H1 (cell line): ENCODE data around the gene FNDC10. TPM values are rescaled to one million over a fixed set of nuclear protein-coding genes. Genes with fewer than 3 reads are reported as not detected.

Experiments used
- CTCF ChIA-PET: fragments of 300-600 bp; sonication (Branson Sonifier 250); formaldehyde crosslinking; loops from one replicate; lab custom pipeline; 2021; ENCODE audit not compliant: partially characterized antibody; lab: Charles Lee
- POLR2A ChIA-PET: fragments of 300-600 bp; sonication (Branson Sonifier 250); formaldehyde crosslinking; loops from one replicate; lab custom pipeline; 2021; ENCODE audit warnings: inconsistent platforms; ENCODE audit not compliant: partially characterized antibody; lab: Charles Lee
- DNase-seq, 2 experiments: peaks; one replicate each; pipeline versions ENCODE4 v3.0.0 to v3.0.0-alpha.2; 2010 to 2022; ENCODE audit warnings: low spot score in 2 of 2, low read depth in 1 of 2, mixed read lengths in 1 of 2
- FAIRE-seq: peaks from 2 replicates; lab custom pipeline; 2011; peaks lifted over from hg19 to GRCh38; lab: Jason Lieb, UNC
- H2AFZ ChIP-seq: 2 replicates; pipeline ENCODE4 v1.8.1; 2012; ENCODE audit warnings: low read length, inconsistent platforms
- H2AK5ac ChIP-seq: 2 replicates; pipeline ENCODE4 v1.6.1; 2013; ENCODE audit warnings: low read depth, low read length
- H2BK120ac ChIP-seq: replicated peaks from 2 replicates; pipeline ENCODE3; 2013; ENCODE audit warnings: low read depth, low read length, inconsistent platforms
- H2BK12ac ChIP-seq: 2 replicates; pipeline ENCODE4 v1.6.1; 2013; ENCODE audit warnings: low read depth, low read length
- H2BK15ac ChIP-seq: 2 replicates; pipeline ENCODE4 v1.6.1; 2013; ENCODE audit warnings: low read length
- H2BK20ac ChIP-seq: 2 replicates; pipeline ENCODE4 v1.6.1; 2013; ENCODE audit warnings: low read length
- H2BK5ac ChIP-seq: 2 replicates; pipeline ENCODE4 v1.6.1; 2013; ENCODE audit warnings: low read depth, low read length
- H3K14ac ChIP-seq: 2 replicates; pipeline ENCODE4 v1.6.1; 2013; ENCODE audit warnings: inconsistent platforms; ENCODE audit not compliant: insufficient read length
- H3K18ac ChIP-seq: 2 replicates; pipeline ENCODE4 v1.6.1; 2013; ENCODE audit warnings: low read length; ENCODE audit errors: extremely low read depth
- H3K23ac ChIP-seq: 2 replicates; pipeline ENCODE4 v1.6.1; 2013; ENCODE audit warnings: inconsistent platforms; ENCODE audit not compliant: insufficient read length
- H3K23me2 ChIP-seq: 2 replicates; pipeline ENCODE4 v1.6.1; 2013; ENCODE audit warnings: low read depth, low read length
- H3K27ac ChIP-seq: 2 replicates; pipeline ENCODE4 v1.6.1; 2011; ENCODE audit warnings: low read depth, low read length, inconsistent platforms
- H3K27me3 ChIP-seq, 4 experiments: replicated peaks in 1 of 4; 1 replicate in 1 of 4; 2 replicates in 3 of 4; pipeline versions ENCODE4 v1.6.1 to v1.8.1; 2011 to 2013; ENCODE audit warnings: low read length in 3 of 4, mild to moderate bottlenecking in 3 of 4, inconsistent platforms in 2 of 4, mixed read lengths in 2 of 4, moderate library complexity in 1 of 4; ENCODE audit not compliant: control insufficient read depth in 3 of 4, insufficient read depth in 3 of 4; ENCODE audit errors: extremely low read depth in 1 of 4
- H3K36me3 ChIP-seq, 4 experiments: 2 replicates each; pipeline versions ENCODE4 v1.6.1 to v1.8.1; 2011 to 2013; ENCODE audit warnings: mild to moderate bottlenecking in 4 of 4, low read length in 3 of 4, moderate library complexity in 2 of 4, control low read depth in 1 of 4, inconsistent platforms in 1 of 4; ENCODE audit not compliant: insufficient read depth in 4 of 4, control insufficient read depth in 2 of 4
- H3K4ac ChIP-seq: replicated peaks from 2 replicates; pipeline ENCODE3; 2013; ENCODE audit warnings: low read length, low read depth, mixed read lengths, inconsistent platforms; ENCODE audit not compliant: insufficient read length
- H3K4me1 ChIP-seq, 4 experiments: replicated peaks in 1 of 4; 1 replicate in 1 of 4; 2 replicates in 3 of 4; pipeline versions ENCODE4 v1.6.1 to v1.8.1; 2011 to 2013; ENCODE audit warnings: low read length in 3 of 4, inconsistent platforms in 2 of 4, mixed read lengths in 1 of 4; ENCODE audit not compliant: insufficient read depth in 4 of 4, control insufficient read depth in 3 of 4
- H3K4me2 ChIP-seq, 2 experiments: 2 replicates each; pipeline versions ENCODE4 v1.6.1 to v1.8.1; 2011 to 2013; ENCODE audit warnings: low read depth in 2 of 2, low read length in 2 of 2, control low read depth in 1 of 2, inconsistent platforms in 1 of 2, mild to moderate bottlenecking in 1 of 2; ENCODE audit not compliant: insufficient read depth in 1 of 2
- H3K4me3 ChIP-seq, 4 experiments: fragments of 200-600, 300-600 bp in 1 of 4; sonication (generic), shearing (Covaris generic), sonication (Bioruptor Twin) in 1 of 4; 2 replicates each; pipeline versions ENCODE4 v1.5.1 to v1.8.1; 2011 to 2016; ENCODE audit warnings: low read length in 4 of 4, low read depth in 3 of 4, control low read depth in 2 of 4, inconsistent platforms in 2 of 4, mild to moderate bottlenecking in 2 of 4, mixed read lengths in 1 of 4, moderate library complexity in 1 of 4; ENCODE audit not compliant: insufficient read depth in 2 of 4; ENCODE audit errors: extremely low read depth in 1 of 4
- H3K56ac ChIP-seq: replicated peaks from 2 replicates; pipeline ENCODE3; 2013; ENCODE audit warnings: low read depth, mild to moderate bottlenecking, mixed read lengths, low read length, inconsistent platforms; ENCODE audit not compliant: insufficient read length
- H3K79me1 ChIP-seq: 2 replicates; pipeline ENCODE4 v1.6.1; 2013; ENCODE audit warnings: low read depth, low read length, control low read depth
- H3K79me2 ChIP-seq, 2 experiments: 2 replicates each; pipeline versions ENCODE4 v1.6.1 to v1.8.1; 2012 to 2013; ENCODE audit warnings: low read length in 2 of 2, mild to moderate bottlenecking in 2 of 2, inconsistent platforms in 1 of 2; ENCODE audit not compliant: insufficient read depth in 2 of 2, control insufficient read depth in 1 of 2
- H3K9ac ChIP-seq, 4 experiments: replicated peaks in 1 of 4; 1 replicate in 1 of 4; 2 replicates in 3 of 4; pipeline versions ENCODE4 v1.6.1 to v1.8.1; 2011 to 2013; ENCODE audit warnings: low read depth in 3 of 4, low read length in 3 of 4, control low read depth in 2 of 4, mild to moderate bottlenecking in 2 of 4, moderate library complexity in 2 of 4, inconsistent platforms in 1 of 4; ENCODE audit errors: extremely low read depth in 1 of 4
- H3K9me3 ChIP-seq, 2 experiments: 2 replicates each; pipeline versions ENCODE4 v1.6.1 to v1.8.1; 2012 to 2013; ENCODE audit warnings: mild to moderate bottlenecking in 2 of 2, moderate library complexity in 2 of 2, control low read depth in 1 of 2, inconsistent platforms in 1 of 2, low read depth in 1 of 2, low read length in 1 of 2, mixed read lengths in 1 of 2; ENCODE audit not compliant: insufficient read depth in 2 of 2
- H4K20me1 ChIP-seq, 2 experiments: replicated peaks in 1 of 2; 2 replicates each; pipeline versions ENCODE3 to v1.8.1; 2011 to 2013; ENCODE audit warnings: inconsistent platforms in 2 of 2, low read length in 2 of 2, mild to moderate bottlenecking in 1 of 2; ENCODE audit not compliant: insufficient read depth in 2 of 2, control insufficient read depth in 1 of 2
- H4K5ac ChIP-seq: 2 replicates; pipeline ENCODE4 v1.6.1; 2013; ENCODE audit warnings: low read length, low read depth, mixed read lengths, inconsistent platforms; ENCODE audit not compliant: insufficient read length
- H4K8ac ChIP-seq: 2 replicates; pipeline ENCODE4 v1.8.0; 2013; ENCODE audit warnings: mild to moderate bottlenecking, moderate library complexity, low read length, inconsistent platforms; ENCODE audit not compliant: insufficient read depth; ENCODE audit errors: extremely low read depth
- H4K91ac ChIP-seq: replicated peaks from 2 replicates; pipeline ENCODE3; 2013; ENCODE audit warnings: low read length, mixed read lengths, inconsistent platforms; ENCODE audit not compliant: insufficient read length
- WGBS, 2 experiments: shearing (Covaris generic) in 1 of 2; methylation state at CpG; one replicate each; pipeline versions ENCODE4 v1.1.6 to v1.1.7; 2013 to 2015; ENCODE audit warnings: low lambda C conversion rate in 2 of 2, mixed read lengths in 2 of 2, inconsistent platforms in 1 of 2, low coverage in 1 of 2, missing lambda C conversion rate in 1 of 2; ENCODE audit not compliant: insufficient replicate concordance in 2 of 2, insufficient coverage in 1 of 2, insufficient read length in 1 of 2; ENCODE audit errors: extremely low coverage in 1 of 2, missing lambda C conversion rate in 1 of 2; 5-methylcytosine and 5-hydroxymethylcytosine counted together
- polyA plus RNA-seq, 7 experiments: library from polyadenylated mRNA; depleted of rRNA in 3 of 7; stranded (reverse) in 5 of 7; unstranded in 2 of 7; fragments of >200 nt in 5 of 7; fragments of 200-250 nt in 2 of 7; gene quantifications; 1 replicate in 5 of 7; 2 replicates in 1 of 7; 4 replicates in 1 of 7; pipeline versions ENCODE4 v1.2.1 to v1.2.3, GENCODE V29; 2011 to 2013; ENCODE audit warnings: missing spikeins in 2 of 7, mixed read lengths in 2 of 7
- total RNA-seq: library from RNA; stranded (reverse); fragmentation: NEBNext Ultra II Directional; extraction: Animal tissue kit (Norgen Biotek cat#: 25700); gene quantifications from 2 replicates; pipeline ENCODE4 v1.2.1, GENCODE V29; 2021

Gene FNDC10
- total and polyA plus RNA-seq, 2 of the 8 experiments (the other 6 are each of a cell fraction or from before 2014, with no cell fraction given): 19.0 to 21.8 TPM

DNA sequence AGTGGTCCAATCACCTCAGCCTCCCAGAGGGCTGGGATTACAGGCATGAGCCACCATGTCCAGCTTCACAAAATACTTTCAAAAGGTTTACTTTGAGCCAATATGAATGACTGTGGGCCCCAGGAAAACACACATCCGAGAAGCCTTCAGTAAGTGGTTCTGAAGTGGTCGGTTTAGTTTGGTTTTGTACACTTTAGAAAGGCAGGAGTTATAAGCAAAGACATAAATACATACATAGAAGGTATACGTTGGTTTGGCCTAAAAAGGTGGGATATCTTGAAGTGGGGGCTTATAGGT, 12.1 kb upstream of the FNDC10 start:
- H3K79me1 ChIP-seq: peaks cover 3% of the 10 kb centered on the region
- H4K20me1 ChIP-seq: peaks cover 4 to 18% of the 10 kb centered on the region in 2 experiments
- no peaks in the 10 kb centered on the region; a peak in 1 of 7 replicates for H3K27me3 ChIP-seq
- no peak overlapping the region for H2BK120ac ChIP-seq
- no peak overlapping the region for H3K27ac ChIP-seq
- ChIA-PET POLR2A (interaction anchor here (0.8 kb wide), 1 partner anchor 10 kb away, joined by 3 read pairs; no protein-coding TSS in a partner anchor), CTCF (no interaction called here)
- peaks cover 0 to 13% (median 5%) of the 10 kb centered on the region in 4 experiments; a peak in 5 of 7 replicates for H3K4me1 ChIP-seq
- peaks cover 6% of the 10 kb centered on the region; the same call in 1 of the 2 replicates for H3K23me2 ChIP-seq
- no peak overlapping the region for H3K56ac ChIP-seq
- H4K5ac ChIP-seq: no peak overlapping the region
- FAIRE-seq (no peak), DNase-seq (no peak)
- no peak overlapping the region for H3K4me3 ChIP-seq
- no peak overlapping the region for H3K4me2 ChIP-seq
- no peak overlapping the region for H3K18ac ChIP-seq
- no peak overlapping the region for H3K23ac ChIP-seq
- H2BK20ac ChIP-seq: no peak overlapping the region
- no peak overlapping the region for H4K91ac ChIP-seq
- no peak overlapping the region for H2BK5ac ChIP-seq
- no peak overlapping the region for H2BK15ac ChIP-seq
- H2AFZ ChIP-seq: no peak overlapping the region
- H3K9me3 ChIP-seq: no peaks in the 10 kb centered on the region
- no peak overlapping the region for H3K4ac ChIP-seq
- no peaks in the 10 kb centered on the region for H3K36me3 ChIP-seq
- H2AK5ac ChIP-seq: no peak overlapping the region
- H3K14ac ChIP-seq: no peak overlapping the region
- peaks cover 0 to 13% of the 10 kb centered on the region in 2 experiments; a peak in 2 of 4 replicates for H3K79me2 ChIP-seq
- H4K8ac ChIP-seq: no peak overlapping the region
- 98% methylated on average over 3 of the region's 3 CpGs; no CpG with 5 or more reads in 1 of the 2 experiments for WGBS, 2 experiments
- H2BK12ac ChIP-seq: no peak overlapping the region
- no peak overlapping the region for H3K9ac ChIP-seq
